GM18520 (cell line): ENCODE data around the gene PSME3.

Source experiments
- ATAC-seq: cut with Tn5 transposase; IDR thresholded peaks from one replicate; pipeline ENCODE4 v1.9.1; 2021; ENCODE audit not compliant: unreplicated experiment

Gene PSME3, protein sequence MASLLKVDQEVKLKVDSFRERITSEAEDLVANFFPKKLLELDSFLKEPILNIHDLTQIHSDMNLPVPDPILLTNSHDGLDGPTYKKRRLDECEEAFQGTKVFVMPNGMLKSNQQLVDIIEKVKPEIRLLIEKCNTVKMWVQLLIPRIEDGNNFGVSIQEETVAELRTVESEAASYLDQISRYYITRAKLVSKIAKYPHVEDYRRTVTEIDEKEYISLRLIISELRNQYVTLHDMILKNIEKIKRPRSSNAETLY

DNA sequence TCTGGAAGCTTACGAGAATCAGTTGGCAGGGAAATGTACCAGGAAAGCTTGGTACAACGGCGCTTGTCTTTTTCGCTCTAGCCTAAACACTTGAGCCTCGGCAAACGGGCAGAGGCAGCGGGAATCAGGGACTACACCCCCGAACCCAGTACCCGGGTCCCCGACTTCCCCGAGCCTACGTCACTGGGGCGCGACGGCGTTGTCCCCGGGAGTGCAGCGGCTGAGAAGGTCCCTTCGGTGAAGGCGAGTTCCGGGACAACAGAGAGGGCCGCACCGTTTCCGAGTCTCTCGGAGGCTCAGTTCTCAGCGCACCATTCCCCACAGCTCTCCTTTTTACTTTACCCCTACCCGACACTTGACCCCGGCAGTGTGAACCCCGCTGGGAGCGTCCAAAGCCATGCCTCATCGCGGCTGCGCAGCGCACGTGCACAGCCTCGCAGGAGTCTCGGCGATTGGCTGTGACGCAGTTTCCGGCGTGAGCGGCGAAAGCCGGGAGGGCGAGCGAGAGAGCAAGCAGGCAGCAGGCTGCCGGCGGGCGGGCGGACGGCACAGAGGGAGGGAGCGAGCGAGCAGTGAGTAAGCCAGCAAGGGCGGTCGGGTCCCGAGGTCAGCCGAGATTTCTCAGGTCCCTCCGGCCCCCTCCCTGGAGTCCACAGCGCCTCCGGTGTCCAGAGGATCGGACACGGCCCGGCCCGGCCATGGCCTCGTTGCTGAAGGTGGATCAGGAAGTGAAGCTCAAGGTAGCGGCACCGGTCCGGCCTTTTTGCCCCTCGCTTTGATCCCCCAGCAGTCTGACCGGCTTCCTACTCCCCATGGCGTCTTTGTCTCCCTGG is at the start of gene PSME3:
Gene PSME3, plus strand, starts transcription at position 464 of the 833 bp plus-strand sequence. Its CDS starts 235 bp downstream, at position 699.
- peak; percentile 87 for ATAC-seq

DNA sequence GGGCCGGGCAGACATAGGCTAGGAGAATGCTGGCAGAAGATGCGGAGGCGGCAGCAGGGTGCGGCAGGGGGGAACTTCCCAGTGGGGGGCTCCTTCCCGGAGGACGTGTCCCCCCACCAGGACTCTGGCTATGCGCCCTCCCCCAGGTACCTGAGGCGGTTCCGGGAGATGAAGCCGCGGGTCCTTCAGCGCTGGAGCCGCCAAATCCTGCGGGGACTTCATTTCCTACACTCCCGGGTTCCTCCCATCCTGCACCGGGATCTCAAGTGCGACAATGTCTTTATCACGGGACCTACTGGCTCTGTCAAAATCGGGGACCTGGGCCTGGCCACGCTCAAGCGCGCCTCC is 49.4 kb upstream of the PSME3 start:
- no peak for ATAC-seq

DNA sequence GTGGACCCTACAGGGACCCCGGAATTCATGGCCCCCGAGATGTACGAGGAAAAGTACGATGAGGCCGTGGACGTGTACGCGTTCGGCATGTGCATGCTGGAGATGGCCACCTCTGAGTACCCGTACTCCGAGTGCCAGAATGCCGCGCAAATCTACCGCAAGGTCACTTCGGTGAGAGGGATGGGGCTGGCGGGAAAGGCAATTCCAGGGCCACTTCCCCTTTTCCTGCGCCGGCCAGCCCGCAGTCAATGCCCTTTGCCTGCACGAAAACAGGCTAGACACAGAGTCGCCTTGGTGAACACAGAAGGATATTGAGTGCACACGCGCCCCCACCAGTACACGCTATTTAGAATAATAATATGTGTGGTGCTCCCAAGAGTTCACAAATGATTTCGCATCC is 48.8 kb upstream of the PSME3 start:
- ATAC-seq: no peak

DNA sequence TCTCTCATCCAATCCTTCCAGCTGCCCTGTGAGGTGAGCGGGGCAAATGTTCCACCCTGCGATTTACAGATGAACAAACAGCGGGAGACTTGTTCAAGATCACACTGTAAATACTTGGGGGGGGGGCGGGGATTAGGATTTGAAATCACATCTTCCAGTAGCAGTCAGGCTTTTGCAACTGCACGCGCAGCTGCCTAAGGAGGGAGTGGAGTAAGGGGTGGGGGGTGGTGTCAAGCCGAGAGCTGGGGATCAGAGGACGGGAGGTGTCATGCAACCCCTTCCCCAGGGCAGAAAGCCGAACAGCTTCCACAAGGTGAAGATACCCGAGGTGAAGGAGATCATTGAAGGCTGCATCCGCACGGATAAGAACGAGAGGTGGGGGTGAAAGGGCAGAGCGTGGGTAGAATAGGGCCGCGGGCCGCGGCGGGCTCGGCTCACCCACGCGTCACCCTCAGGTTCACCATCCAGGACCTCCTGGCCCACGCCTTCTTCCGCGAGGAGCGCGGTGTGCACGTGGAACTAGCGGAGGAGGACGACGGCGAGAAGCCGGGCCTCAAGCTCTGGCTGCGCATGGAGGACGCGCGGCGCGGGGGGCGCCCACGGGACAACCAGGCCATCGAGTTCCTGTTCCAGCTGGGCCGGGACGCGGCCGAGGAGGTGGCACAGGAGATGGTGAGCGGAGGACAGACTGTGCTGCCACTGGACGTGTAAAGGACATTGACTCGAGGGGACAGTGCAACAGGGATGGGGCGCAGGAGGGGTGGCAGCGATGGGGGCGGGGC is 48.2 kb upstream of the PSME3 start:
- ATAC-seq: no peak

DNA sequence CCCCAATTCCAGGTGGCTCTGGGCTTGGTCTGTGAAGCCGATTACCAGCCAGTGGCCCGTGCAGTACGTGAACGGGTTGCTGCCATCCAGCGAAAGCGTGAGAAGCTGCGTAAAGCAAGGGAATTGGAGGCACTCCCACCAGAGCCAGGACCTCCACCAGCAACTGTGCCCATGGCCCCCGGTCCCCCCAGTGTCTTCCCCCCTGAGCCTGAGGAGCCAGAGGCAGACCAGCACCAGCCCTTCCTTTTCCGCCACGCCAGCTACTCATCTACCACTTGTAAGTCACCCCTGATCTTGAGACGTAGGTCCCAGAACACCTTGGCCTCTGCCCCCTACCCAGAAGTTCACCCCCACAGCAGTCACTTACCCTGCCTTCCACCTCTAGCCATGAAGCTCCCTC is 45.9 kb upstream of the PSME3 start:
- no peak for ATAC-seq

DNA sequence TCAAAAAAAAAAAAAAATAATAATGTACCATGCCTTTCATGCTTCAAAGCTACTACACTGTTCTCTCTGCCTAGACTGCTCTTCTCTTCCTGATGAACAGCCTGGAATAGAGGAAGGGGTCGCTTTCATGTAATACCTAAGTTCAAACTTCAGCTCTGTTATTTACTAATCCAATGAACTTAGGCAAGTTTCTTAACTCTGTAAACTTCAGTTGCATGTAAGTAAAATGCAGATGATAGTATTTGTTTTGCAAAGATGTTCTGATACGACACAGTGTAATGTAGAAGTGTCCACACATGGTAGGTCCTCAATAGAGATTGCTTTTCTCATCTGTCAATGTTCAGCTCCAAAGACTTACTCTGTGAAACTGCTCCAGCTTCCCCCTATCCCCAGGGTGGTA is 41.2 kb upstream of the PSME3 start:
- no peak for ATAC-seq

DNA sequence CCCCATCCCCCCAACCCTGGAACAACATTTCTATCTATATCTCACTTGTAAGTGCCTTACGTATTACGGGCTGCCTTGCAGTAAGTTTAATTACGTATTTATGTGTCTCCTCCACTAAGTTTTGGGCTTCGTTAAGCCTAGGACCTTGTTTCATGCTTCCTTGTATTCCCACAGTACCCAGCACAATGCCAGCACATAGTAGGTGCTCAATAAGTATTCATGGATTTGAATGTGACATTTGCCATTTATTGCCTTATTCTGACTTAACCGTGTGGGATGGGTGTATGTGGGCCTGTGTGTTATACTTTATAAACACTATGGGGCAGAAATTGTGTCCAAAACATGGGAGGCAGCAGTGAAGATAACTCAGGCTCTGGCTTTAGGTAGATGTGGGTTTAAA is 40.7 kb upstream of the PSME3 start:
- no peak for ATAC-seq

DNA sequence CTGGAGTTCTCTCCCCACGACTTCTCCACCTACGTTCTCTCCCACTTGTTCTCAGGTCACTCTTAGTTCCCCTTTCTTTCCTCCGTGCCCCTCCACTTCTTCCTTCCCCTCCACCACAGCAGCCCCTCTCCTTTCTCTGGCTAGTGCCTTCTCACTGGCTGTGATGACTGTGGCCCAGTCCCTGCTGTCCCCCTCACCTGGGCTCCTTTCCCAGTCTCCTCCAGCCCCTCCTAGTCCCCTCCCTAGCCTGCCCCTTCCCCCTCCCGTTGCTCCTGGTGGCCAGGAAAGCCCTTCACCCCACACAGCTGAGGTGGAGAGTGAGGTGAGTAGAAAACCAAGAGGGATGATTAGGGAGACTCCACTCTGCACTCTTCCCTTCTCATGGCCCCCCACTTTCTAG is 38.1 kb upstream of the PSME3 start:
- no peak for ATAC-seq

DNA sequence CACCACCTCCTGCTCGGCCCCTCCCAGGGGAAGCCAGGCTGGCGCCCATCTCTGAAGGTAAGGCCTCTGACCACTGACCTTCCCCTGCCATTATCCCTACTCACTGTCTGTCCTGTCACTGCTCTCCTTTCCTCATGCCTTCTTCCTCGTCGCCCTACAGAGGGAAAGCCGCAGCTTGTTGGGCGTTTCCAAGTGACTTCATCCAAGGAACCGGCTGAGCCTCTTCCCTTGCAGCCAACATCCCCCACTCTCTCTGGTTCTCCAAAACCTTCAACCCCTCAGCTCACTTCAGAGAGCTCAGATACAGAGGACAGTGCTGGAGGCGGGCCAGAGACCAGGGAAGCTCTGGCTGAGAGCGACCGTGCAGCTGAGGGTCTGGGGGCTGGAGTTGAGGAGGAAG is 37.7 kb upstream of the PSME3 start:
- no peak for ATAC-seq

DNA sequence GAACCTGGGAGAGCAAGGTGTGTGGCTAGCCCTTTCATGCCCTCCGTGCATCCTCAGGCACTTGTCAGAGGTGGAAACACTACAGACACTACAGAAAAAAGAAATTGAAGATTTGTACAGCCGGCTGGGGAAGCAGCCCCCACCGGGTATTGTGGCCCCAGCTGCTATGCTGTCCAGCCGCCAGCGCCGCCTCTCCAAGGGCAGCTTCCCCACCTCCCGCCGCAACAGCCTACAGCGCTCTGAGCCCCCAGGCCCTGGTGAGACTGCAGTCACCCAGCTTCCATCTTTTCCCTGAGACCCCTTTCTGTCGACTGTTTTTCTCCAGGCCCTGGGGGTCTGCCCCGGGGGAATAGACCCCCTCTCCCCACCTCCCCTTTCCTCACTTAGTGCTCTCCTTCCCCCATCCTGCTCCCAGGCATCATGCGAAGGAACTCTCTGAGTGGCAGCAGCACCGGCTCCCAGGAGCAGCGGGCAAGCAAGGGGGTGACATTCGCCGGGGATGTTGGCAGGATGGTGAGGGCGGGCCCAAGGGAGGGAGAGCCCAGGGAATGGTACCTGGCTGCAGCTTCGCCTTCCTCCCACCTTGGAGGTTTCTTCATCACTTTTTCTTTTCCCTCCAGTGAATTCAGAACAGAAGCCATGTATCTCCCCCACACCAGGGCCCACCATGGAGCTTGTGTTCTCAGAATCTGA is 37.0 kb upstream of the PSME3 start:
- no peak for ATAC-seq

DNA sequence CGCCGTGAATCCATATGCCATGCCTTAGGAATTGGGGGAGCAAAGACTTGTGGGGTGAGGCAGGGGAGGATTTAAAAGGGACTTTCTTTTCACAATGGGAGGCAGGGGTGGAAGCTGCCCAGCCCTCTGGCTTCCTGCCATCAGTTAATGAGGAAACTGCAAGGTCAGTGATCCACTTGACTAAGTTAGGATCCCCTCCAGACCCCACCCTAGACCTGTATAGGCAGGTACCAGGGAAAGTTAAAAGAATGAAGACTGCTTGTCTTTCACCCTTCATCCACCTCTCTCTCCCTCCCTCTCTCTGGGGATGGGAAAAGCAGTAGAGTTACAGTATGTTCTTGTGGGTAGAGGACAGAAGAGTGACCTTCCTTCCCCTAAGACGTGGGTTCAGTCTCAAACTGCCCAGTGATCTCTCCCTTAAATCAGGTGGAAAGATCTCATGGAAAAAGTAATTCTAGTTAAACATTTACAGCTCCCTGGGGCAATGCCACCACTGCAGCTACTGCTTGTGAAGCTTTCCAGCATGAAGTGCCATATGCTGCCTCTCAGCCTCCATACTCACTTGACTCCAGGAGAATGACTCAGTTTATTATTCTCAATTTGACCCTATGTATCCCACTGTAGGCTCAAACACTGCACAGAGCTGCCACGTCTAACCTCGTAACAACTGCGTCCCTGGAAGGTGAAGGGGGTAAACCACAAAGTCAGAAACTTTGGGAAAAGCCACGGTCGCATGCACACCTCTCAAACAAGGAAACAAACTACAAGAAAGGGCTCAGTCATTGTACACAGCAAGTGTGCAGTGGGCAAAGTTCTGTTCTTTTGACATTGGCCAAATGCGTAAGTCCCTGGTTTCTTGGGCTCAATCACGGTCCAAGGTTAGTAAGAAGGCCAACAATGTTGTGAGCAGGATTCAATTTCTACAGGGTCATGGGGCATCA is 35.9 kb upstream of the PSME3 start:
- no peak for ATAC-seq

DNA sequence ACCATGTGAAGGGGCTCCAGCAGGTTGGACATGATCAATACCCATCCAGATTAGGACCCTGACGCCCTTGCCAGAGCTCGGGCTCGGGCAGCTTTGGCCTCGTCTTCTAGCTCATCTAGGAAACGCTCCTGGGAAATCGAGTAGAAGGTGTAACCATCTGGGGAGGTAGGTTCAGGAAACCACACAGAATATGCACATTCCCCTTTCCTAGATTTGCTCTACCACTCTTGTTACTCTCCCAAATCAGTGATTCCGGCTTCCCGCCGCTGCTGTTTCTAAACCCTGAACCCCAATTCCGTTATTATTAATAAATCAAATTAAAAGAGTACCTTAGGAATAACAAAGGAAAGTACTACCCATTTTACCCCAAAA is 35.2 kb upstream of the PSME3 start:
- ATAC-seq: no peak

DNA sequence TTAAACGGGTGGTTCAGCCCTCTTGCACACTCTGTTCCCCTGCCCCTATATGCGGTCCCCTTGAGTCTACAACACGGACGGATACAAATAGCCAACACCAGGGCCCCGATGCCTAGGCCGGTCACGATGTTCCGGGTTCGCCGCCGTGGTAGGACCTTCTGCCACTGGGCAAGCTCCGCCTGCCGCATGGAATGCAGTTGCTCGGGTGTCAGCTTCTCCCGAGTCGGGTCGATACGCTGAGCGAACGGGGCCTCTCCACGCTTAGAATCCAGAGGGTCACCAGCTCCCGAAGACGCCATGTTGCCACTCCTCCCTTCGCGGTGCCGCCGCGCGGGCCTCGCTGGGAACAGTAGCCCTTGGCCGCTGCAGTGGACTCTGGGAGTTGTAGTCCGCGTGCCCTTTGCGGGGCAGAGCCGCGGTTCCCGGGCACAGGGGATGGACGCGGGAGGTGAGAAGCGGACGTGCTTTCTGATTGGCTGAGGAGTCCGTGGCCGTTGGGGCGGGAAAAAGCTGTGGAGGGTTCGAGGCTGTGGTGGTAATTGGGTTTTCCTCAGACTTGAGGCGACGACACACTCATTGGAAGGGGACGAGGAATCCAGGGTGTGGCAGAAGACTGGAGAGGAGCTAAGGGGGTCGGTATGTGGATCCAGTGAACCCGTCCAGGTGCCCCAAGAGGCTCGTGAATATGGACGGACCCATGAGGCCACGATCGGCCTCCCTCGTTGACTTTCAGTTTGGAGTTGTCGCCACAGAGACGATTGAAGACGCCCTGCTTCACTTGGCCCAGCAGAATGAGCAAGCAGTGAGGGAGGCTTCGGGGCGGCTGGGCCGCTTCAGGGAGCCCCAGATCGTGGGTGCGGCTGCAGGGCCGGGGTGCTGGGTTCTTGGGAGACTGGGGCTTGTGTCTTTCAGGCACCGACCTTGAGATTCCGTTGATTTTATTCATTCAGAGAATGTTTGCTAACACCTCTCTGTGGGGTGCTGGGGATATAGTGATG is 34.5 kb upstream of the PSME3 start, which contains the start of the genes CNTD1 and COA3:
Gene CNTD1, plus strand, starts transcription at position 479 of the 998 bp plus-strand sequence. Its CDS starts 207 bp downstream, at position 686.
Gene COA3, minus strand, starts transcription at position 322 of the 998 bp plus-strand sequence. Its CDS starts 23 bp downstream, at position 299.
- no peak for ATAC-seq

DNA sequence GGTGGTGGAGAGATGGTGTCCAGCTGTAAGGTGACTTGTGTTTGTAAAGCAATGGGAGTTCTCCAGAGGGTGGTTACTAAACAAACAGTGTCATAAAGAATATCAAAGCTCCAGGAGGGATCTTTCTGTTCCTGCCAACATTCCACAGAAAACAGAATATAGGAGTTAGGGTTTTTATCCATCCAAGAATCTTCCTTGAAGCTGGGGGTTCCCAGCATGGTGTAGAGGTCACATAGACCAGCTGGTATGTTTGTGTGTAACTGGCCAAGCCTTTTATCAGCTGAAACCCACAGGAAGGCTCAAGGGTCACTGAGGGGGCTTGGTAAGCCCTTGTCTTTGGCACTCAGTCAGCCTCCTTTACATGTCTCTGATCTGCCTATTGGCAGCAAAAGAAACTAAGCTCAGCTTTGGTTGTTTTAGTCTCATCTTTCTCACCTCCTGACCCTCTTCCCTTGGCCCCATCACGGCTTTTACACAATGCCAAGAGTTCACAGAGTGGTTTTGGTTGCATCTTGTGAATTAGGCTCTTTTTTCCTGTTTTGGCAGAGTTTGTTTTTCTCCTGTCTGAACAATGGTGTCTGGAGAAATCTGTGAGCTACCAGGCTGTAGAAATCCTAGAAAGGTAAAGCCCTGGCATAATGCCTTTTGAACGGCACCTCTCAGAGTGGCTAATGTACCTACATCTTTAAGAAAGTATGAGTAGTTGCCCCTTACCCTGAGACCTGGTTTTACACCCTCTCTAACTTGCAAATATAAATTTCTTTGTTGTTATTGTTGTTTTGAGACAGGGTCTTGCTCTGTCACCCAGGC is 29.9 kb upstream of the PSME3 start:
- no peak for ATAC-seq

DNA sequence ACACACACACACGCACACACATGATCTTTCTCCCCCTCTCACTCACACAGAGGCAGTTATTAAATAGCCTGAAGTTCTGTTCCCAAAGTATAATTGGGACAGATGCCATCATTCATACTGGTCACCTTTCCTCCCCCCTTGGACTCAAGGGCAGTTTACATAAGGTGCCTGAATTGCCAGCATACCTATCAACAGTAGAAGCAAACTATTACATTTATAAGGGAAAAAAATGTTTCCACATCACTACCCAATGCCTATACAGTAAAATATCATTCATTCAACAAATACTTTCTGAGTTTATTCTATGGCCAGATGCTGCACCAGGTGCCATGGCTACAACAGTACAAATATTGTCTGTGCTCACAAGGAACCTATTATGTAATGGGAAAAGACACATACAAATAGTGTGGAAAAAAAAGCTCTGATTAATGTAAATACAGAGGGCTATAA is 28.3 kb upstream of the PSME3 start:
- no peak for ATAC-seq

DNA sequence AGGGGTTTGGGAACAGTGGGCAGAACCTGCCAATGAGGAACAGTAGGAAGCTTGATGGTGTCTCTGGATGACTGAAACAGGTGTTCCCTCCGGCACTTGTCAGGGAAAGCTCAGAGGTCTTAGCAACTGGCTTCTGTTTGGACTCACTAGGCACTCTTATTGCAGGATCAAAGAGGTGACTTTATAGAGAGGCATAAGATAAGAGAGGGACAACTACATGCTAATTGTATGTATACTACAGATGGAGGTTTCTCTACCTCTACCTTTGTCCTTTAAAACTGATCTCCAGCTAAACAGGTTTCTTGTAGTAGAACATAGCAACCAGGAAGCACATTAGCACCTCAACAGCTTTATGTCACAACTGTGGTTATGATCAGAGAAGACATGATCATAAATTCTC is 26.9 kb upstream of the PSME3 start:
- ATAC-seq: no peak

DNA sequence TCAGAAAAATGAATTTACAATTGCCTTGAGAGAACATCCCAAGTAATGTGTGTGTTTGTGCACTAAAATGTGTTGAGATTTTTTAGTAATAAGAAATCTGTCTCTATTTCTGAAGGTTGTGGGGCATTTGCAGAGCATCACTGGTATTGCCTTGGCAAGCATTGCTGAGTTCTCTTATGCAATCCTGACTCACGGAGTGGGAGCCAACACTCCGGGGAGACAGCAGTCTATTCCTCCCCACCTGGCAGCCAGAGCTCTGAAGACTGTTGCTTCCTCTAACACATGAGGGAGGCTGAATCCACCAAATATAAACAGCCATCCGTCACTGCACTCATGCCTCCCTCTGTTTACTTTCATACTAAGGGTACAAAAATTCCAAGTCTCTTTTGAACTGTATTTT is 23.9 kb upstream of the PSME3 start:
- no peak for ATAC-seq
